GM23248 (cell line): ENCODE data around the gene VASP. TPM values are rescaled to one million over a fixed set of nuclear protein-coding genes. Genes with fewer than 3 reads are reported as not detected.

Experiments used
- DNase-seq: peaks from one replicate; pipeline ENCODE4 v3.0.0-alpha.2; 2015
- H2AFZ ChIP-seq: fragments of 200-600 bp; sonication (generic); 2 replicates; pipeline ENCODE4 v1.6.1; 2016; ENCODE audit warnings: antibody characterized with exemption
- H3F3A ChIP-seq: fragments of 200-600 bp; sonication (generic); 2 replicates; pipeline ENCODE4 v1.6.1; 2016; ENCODE audit warnings: mild to moderate bottlenecking, antibody characterized with exemption, mixed run types; ENCODE audit not compliant: insufficient read depth
- H3K27ac ChIP-seq: fragments of 200-600 bp; sonication (generic); 2 replicates; pipeline ENCODE4 v1.5.1; 2016; ENCODE audit warnings: mild to moderate bottlenecking
- H3K27me3 ChIP-seq: fragments of 200-600 bp; sonication (generic); replicated peaks from 2 replicates; pipeline ENCODE4 v1.6.1; 2016; ENCODE audit warnings: mild to moderate bottlenecking; ENCODE audit not compliant: insufficient read depth
- H3K36me3 ChIP-seq: fragments of 200-600 bp; sonication (generic); 2 replicates; pipeline ENCODE4 v1.6.1; 2016; ENCODE audit warnings: low read depth, mild to moderate bottlenecking
- H3K4me1 ChIP-seq: fragments of 200-600 bp; sonication (generic); 2 replicates; pipeline ENCODE4 v1.6.1; 2016; ENCODE audit warnings: mild to moderate bottlenecking; ENCODE audit not compliant: insufficient read depth
- H3K4me2 ChIP-seq: fragments of 200-600 bp; sonication (generic); one replicate; pipeline ENCODE4 v1.6.1; 2016; ENCODE audit warnings: mild to moderate bottlenecking; ENCODE audit not compliant: unreplicated experiment
- H3K4me3 ChIP-seq: fragments of 200-600 bp; sonication (generic); 2 replicates; pipeline ENCODE4 v1.5.1; 2016; ENCODE audit warnings: mild to moderate bottlenecking
- H3K79me2 ChIP-seq: fragments of 200-600 bp; sonication (generic); 2 replicates; pipeline ENCODE4 v1.6.1; 2016; ENCODE audit warnings: mild to moderate bottlenecking; ENCODE audit not compliant: insufficient read depth
- H3K9ac ChIP-seq: fragments of 200-600 bp; sonication (generic); 2 replicates; pipeline ENCODE4 v1.6.1; 2016; ENCODE audit warnings: mild to moderate bottlenecking
- H3K9me2 ChIP-seq: fragments of 200-600 bp; sonication (generic); 2 replicates; pipeline ENCODE4 v1.6.1; 2016; ENCODE audit warnings: mixed run types, mild to moderate bottlenecking, moderate library complexity; ENCODE audit not compliant: insufficient read depth
- H3K9me3 ChIP-seq: fragments of 200-600 bp; sonication (generic); one replicate; pipeline ENCODE4 v1.6.1; 2017; ENCODE audit warnings: low read depth
- H4K20me1 ChIP-seq: fragments of 200-600 bp; sonication (generic); 2 replicates; pipeline ENCODE4 v1.6.0; 2016; ENCODE audit not compliant: insufficient read depth
- EZH2 ChIP-seq: fragments of 200-600 bp; sonication (generic); IDR thresholded peaks from 2 replicates; pipeline ENCODE4 v1.6.1; 2018; ENCODE audit warnings: antibody characterized with exemption, mild to moderate bottlenecking; ENCODE audit not compliant: insufficient read depth, poor library complexity, severe bottlenecking
- EZH2phosphoT487 ChIP-seq: fragments of 200-600 bp; sonication (generic); IDR thresholded peaks from 2 replicates; pipeline ENCODE4 v1.6.1; 2018; ENCODE audit warnings: antibody characterized with exemption, moderate library complexity, mild to moderate bottlenecking, low read depth; ENCODE audit not compliant: insufficient read depth
- WGBS, 2 experiments: methylation state at CpG; one replicate each; pipeline ENCODE4 v1.1.6; 2015 to 2017; ENCODE audit warnings: low lambda C conversion rate in 2 of 2, low coverage in 1 of 2; ENCODE audit errors: missing lambda C conversion rate in 2 of 2; 5-methylcytosine and 5-hydroxymethylcytosine counted together
- in situ Hi-C: fragments of 300-500 bp; cut with MboI; formaldehyde crosslinking; loops from 2 replicates; pipeline ENCODE4 v1.15.0; 2020
- polyA plus RNA-seq: library from polyadenylated mRNA; unstranded; fragments of >200 nt; fragmentation: Nextera tagmentation; extraction: Ambion mirVana; gene quantifications from 2 replicates; pipeline ENCODE4 v1.2.1, GENCODE V29; 2016
- total RNA-seq: library from RNA; depleted of rRNA; stranded (reverse); fragments of >200 nt; shearing (Covaris generic); gene quantifications from 2 replicates; pipeline ENCODE4 v1.2.3, GENCODE V29; 2014

VASP gene
- total and polyA plus RNA-seq, 2 experiments from 2014 or later = 31.9 to 135 TPM

- Histone ChIP-seq H3K79me2 (peaks cover 94% of the 10 kb centered on the region), H3K9ac (no peak overlapping the region), H4K20me1 (peaks cover 4% of the 10 kb centered on the region; the same call in 1 of the 2 replicates), H3F3A (peaks cover 6% of the 10 kb centered on the region; the same call in 1 of the 2 replicates), H3K36me3 (peaks cover 17% of the 10 kb centered on the region; the same call in 1 of the 2 replicates), H3K27ac (no peak overlapping the region), H2AFZ (no peak overlapping the region), H3K4me2 (no peak overlapping the region), H3K9me2 (no peaks in the 10 kb centered on the region), H3K4me3 (no peak overlapping the region), H3K27me3 (no peaks in the 10 kb centered on the region), H3K9me3 (no peaks in the 10 kb centered on the region), H3K4me1 (no peaks in the 10 kb centered on the region; the same call in 1 of the 2 replicates)
- in situ Hi-C loops = no loop called here
- WGBS, 2 experiments = 87% methylated on average over 9 of the region's 9 CpGs
- TF ChIP-seq EZH2phosphoT487 (no peak), EZH2 (no peak)
- DNase-seq = no peak
Observed at GRCh38 chr19:45515807-45516401, 8.6 kb downstream of the VASP start.

GRCh38 chr19:45517238-45517637 is 10.0 kb downstream of the VASP start:
- WGBS, 2 experiments = 81 to 92% methylated on average over 7 of the region's 7 CpGs
- in situ Hi-C loops = no loop called here

GRCh38 chr19:45517641-45518468 is 10.6 kb downstream of the VASP start:
- Histone ChIP-seq H3K4me2 (no peak overlapping the region), H3K79me2 (peaks cover 85% of the 10 kb centered on the region), H3K9me2 (no peaks in the 10 kb centered on the region), H3F3A (peaks cover 15% of the 10 kb centered on the region), H3K9me3 (no peaks in the 10 kb centered on the region), H3K27ac (no peak overlapping the region), H3K9ac (no peak overlapping the region), H2AFZ (no peak overlapping the region), H4K20me1 (peaks cover 4% of the 10 kb centered on the region; the same call in 1 of the 2 replicates), H3K27me3 (no peaks in the 10 kb centered on the region), H3K36me3 (peaks cover 20% of the 10 kb centered on the region; the same call in 1 of the 2 replicates), H3K4me1 (peaks cover 3% of the 10 kb centered on the region; the same call in 1 of the 2 replicates), H3K4me3 (no peak overlapping the region)
- 92% methylated on average over 41 to 50 of the region's 50 CpGs for WGBS, 2 experiments
- no peak for TF ChIP-seq EZH2phosphoT487
- no peak for TF ChIP-seq EZH2
- no peak for DNase-seq
- in situ Hi-C loops = no loop called here

More at GRCh38 chr19:45517238-45517637, 10.0 kb downstream of the VASP start:
- H3K4me1 ChIP-seq = no peaks in the 10 kb centered on the region; the same call in 1 of the 2 replicates
- H3K9ac ChIP-seq = no peak overlapping the region
- H3F3A ChIP-seq = peaks cover 12% of the 10 kb centered on the region; the same call in 1 of the 2 replicates
- DNase-seq = no peak
- H3K36me3 ChIP-seq = peaks cover 20% of the 10 kb centered on the region; the same call in 1 of the 2 replicates
- peaks cover 92% of the 10 kb centered on the region for H3K79me2 ChIP-seq
- TF ChIP-seq EZH2phosphoT487 (no peak), EZH2 (no peak)
- H3K4me2 ChIP-seq = no peak overlapping the region
- H4K20me1 ChIP-seq = peaks cover 4% of the 10 kb centered on the region; the same call in 1 of the 2 replicates
- H3K27ac ChIP-seq = no peak overlapping the region
- no peak overlapping the region for H2AFZ ChIP-seq
- H3K9me3 ChIP-seq = no peaks in the 10 kb centered on the region
- no peaks in the 10 kb centered on the region for H3K27me3 ChIP-seq
- H3K9me2 ChIP-seq = no peaks in the 10 kb centered on the region
- H3K4me3 ChIP-seq = no peak overlapping the region

- Histone ChIP-seq H3K79me2 (peaks cover 82% of the 10 kb centered on the region), H3K4me1 (peaks cover 9% of the 10 kb centered on the region), H3K9me3 (no peaks in the 10 kb centered on the region), H3K27ac (no peak overlapping the region), H3K27me3 (no peaks in the 10 kb centered on the region), H3F3A (peaks cover 19% of the 10 kb centered on the region), H4K20me1 (peaks cover 4% of the 10 kb centered on the region), H3K36me3 (peaks cover 22% of the 10 kb centered on the region; the same call in 1 of the 2 replicates), H3K9me2 (no peaks in the 10 kb centered on the region), H2AFZ (no peak overlapping the region), H3K4me3 (no peak overlapping the region), H3K4me2 (no peak overlapping the region), H3K9ac (no peak overlapping the region)
- DNase-seq = no peak
- no peak for TF ChIP-seq EZH2phosphoT487
- TF ChIP-seq EZH2 = no peak
- 91 to 96% methylated on average over 7 of the region's 7 CpGs for WGBS, 2 experiments
- in situ Hi-C loops = no loop called here
Observed at GRCh38 chr19:45518469-45518826, 11.2 kb downstream of the VASP start.
